H9 (cell line): Measurements from ENCODE around the gene HMX1. TPM values are rescaled to one million over a fixed set of nuclear protein-coding genes. Genes with fewer than 3 reads are reported as not detected.

Experiments used
- DNase-seq: peaks from one replicate; pipeline ENCODE4 v3.0.0-alpha.2; 2017
- H2AFZ ChIP-seq: one replicate; pipeline ENCODE4 v1.6.1; 2013; ENCODE audit warnings: mild to moderate bottlenecking, low read length, control low read depth, moderate library complexity
- H2AK5ac ChIP-seq: 2 replicates; pipeline ENCODE4 v1.6.1; 2013; ENCODE audit warnings: low read length, control low read depth, mixed read lengths; ENCODE audit not compliant: insufficient read length
- H2BK120ac ChIP-seq: one replicate; pipeline ENCODE4 v1.6.1; 2013; ENCODE audit warnings: low read depth, mild to moderate bottlenecking, low read length, control low read depth, inconsistent platforms; ENCODE audit not compliant: poor library complexity, severe bottlenecking
- H2BK12ac ChIP-seq: 2 replicates; pipeline ENCODE4 v1.6.1; 2013; ENCODE audit warnings: low read length, control low read depth, mixed read lengths, low read depth; ENCODE audit not compliant: insufficient read length
- H2BK15ac ChIP-seq: 2 replicates; pipeline ENCODE4 v1.6.1; 2013; ENCODE audit warnings: low read depth, low read length, control low read depth
- H2BK20ac ChIP-seq: one replicate; pipeline ENCODE4 v1.6.1; 2013; ENCODE audit warnings: low read depth, mild to moderate bottlenecking, low read length, control low read depth, inconsistent platforms; ENCODE audit not compliant: poor library complexity, severe bottlenecking
- H2BK5ac ChIP-seq: 2 replicates; pipeline ENCODE4 v1.6.1; 2013; ENCODE audit warnings: low read length, control low read depth, mixed read lengths; ENCODE audit not compliant: insufficient read length
- H3K14ac ChIP-seq: 2 replicates; pipeline ENCODE4 v1.6.1; 2013; ENCODE audit warnings: low read length, control low read depth; ENCODE audit not compliant: insufficient read depth
- H3K18ac ChIP-seq: 2 replicates; pipeline ENCODE4 v1.6.1; 2013; ENCODE audit warnings: low read depth, mild to moderate bottlenecking, mixed read lengths, low read length, control low read depth; ENCODE audit not compliant: insufficient read length
- H3K23ac ChIP-seq: 2 replicates; pipeline ENCODE4 v1.6.1; 2013; ENCODE audit warnings: low read length, control low read depth, mixed read lengths, low read depth; ENCODE audit not compliant: insufficient read length
- H3K23me2 ChIP-seq: 2 replicates; pipeline ENCODE4 v1.6.1; 2013; ENCODE audit warnings: low read depth, mild to moderate bottlenecking, mixed read lengths, low read length, control low read depth; ENCODE audit not compliant: insufficient read length, poor library complexity, severe bottlenecking
- H3K27ac ChIP-seq: 2 replicates; pipeline ENCODE4 v1.5.1; 2013; ENCODE audit warnings: low read length, control low read depth, mixed read lengths, low read depth; ENCODE audit not compliant: insufficient read length
- H3K27me3 ChIP-seq: 2 replicates; pipeline ENCODE4 v1.6.1; 2013; ENCODE audit warnings: low read length, control low read depth, inconsistent platforms; ENCODE audit not compliant: insufficient read depth
- H3K4ac ChIP-seq: 2 replicates; pipeline ENCODE4 v1.6.1; 2013; ENCODE audit warnings: low read depth, mild to moderate bottlenecking, control low read depth, inconsistent platforms, low read length, moderate library complexity
- H3K4me1 ChIP-seq: 2 replicates; pipeline ENCODE4 v1.6.1; 2013; ENCODE audit warnings: low read length, control low read depth, inconsistent platforms; ENCODE audit not compliant: insufficient read depth
- H3K4me2 ChIP-seq: 2 replicates; pipeline ENCODE4 v1.6.1; 2013; ENCODE audit warnings: low read length, control low read depth, mixed read lengths; ENCODE audit not compliant: insufficient read length, insufficient read depth
- H3K56ac ChIP-seq: 2 replicates; pipeline ENCODE4 v1.6.1; 2013; ENCODE audit warnings: low read depth, mild to moderate bottlenecking, mixed read lengths, low read length, control low read depth; ENCODE audit not compliant: insufficient read length
- H3K79me1 ChIP-seq: 2 replicates; pipeline ENCODE4 v1.6.1; 2013; ENCODE audit warnings: low read depth, mild to moderate bottlenecking, moderate library complexity, low read length, control low read depth, inconsistent platforms; ENCODE audit not compliant: insufficient read depth, poor library complexity, severe bottlenecking
- H3K79me2 ChIP-seq: 2 replicates; pipeline ENCODE4 v1.6.1; 2013; ENCODE audit warnings: low read length, control low read depth, inconsistent platforms; ENCODE audit not compliant: insufficient read depth
- H3K9ac ChIP-seq: 2 replicates; pipeline ENCODE4 v1.6.1; 2013; ENCODE audit warnings: low read length, control low read depth, mixed read lengths; ENCODE audit not compliant: insufficient read length; ENCODE audit errors: extremely low read depth
- H3K9me3 ChIP-seq: one replicate; pipeline ENCODE4 v1.6.1; 2013; ENCODE audit warnings: low read depth, low read length, inconsistent platforms; ENCODE audit not compliant: control insufficient read depth
- H3T11ph ChIP-seq: one replicate; pipeline ENCODE4 v1.6.1; 2013; ENCODE audit warnings: mild to moderate bottlenecking, low read length, control low read depth, inconsistent platforms
- H4K20me1 ChIP-seq: one replicate; pipeline ENCODE4 v1.6.1; 2013; ENCODE audit not compliant: control insufficient read depth, insufficient read length, insufficient read depth
- H4K5ac ChIP-seq: 2 replicates; pipeline ENCODE4 v1.6.1; 2013; ENCODE audit warnings: low read depth, mild to moderate bottlenecking, mixed read lengths, low read length, control low read depth; ENCODE audit not compliant: insufficient read length
- H4K8ac ChIP-seq: replicated peaks from 2 replicates; pipeline ENCODE4 v1.6.1; 2013; ENCODE audit warnings: low read length, control low read depth, mixed read lengths, low read depth; ENCODE audit not compliant: insufficient read length
- H4K91ac ChIP-seq: 2 replicates; pipeline ENCODE4 v1.6.1; 2013; ENCODE audit warnings: low read depth, mild to moderate bottlenecking, moderate library complexity, mixed read lengths, low read length, control low read depth; ENCODE audit not compliant: insufficient read length
- H3K27ac Mint-ChIP-seq, 3 experiments: 2 replicates in 2 of 3; 3 replicates in 1 of 3; pipeline ENCODE4 v1.8.0; 2020 to 2021; ENCODE audit warnings: mixed read lengths in 3 of 3, mild to moderate bottlenecking in 1 of 3, moderate library complexity in 1 of 3
- H3K27me3 Mint-ChIP-seq: 2 replicates; pipeline ENCODE4 v1.8.0; 2021; ENCODE audit warnings: low read depth, mild to moderate bottlenecking, moderate library complexity, mixed read lengths
- H3K36me3 Mint-ChIP-seq, 3 experiments: 2 replicates in 2 of 3; 3 replicates in 1 of 3; pipeline ENCODE4 v1.8.0; 2020 to 2021; ENCODE audit warnings: low read depth in 3 of 3, mixed read lengths in 3 of 3; ENCODE audit not compliant: insufficient read depth in 1 of 3
- H3K4me1 Mint-ChIP-seq, 2 experiments: 2 replicates each; pipeline ENCODE4 v1.8.0; 2020; ENCODE audit warnings: mixed read lengths in 2 of 2
- H3K4me3 Mint-ChIP-seq, 2 experiments: 2 replicates in 1 of 2; 3 replicates in 1 of 2; pipeline ENCODE4 v1.8.0; 2020 to 2021; ENCODE audit warnings: mild to moderate bottlenecking in 2 of 2, mixed read lengths in 2 of 2, moderate library complexity in 1 of 2
- H3K9me3 Mint-ChIP-seq, 2 experiments: 2 replicates in 1 of 2; 3 replicates in 1 of 2; pipeline ENCODE4 v1.8.0; 2020; ENCODE audit warnings: mild to moderate bottlenecking in 2 of 2, mixed read lengths in 2 of 2, moderate library complexity in 1 of 2
- CTCF ChIP-seq: fragments of 200-600 bp; sonication (generic); conservative IDR thresholded peaks from 3 replicates; pipeline ENCODE4 v1.8.0; 2021; ENCODE audit warnings: antibody characterized with exemption, mild to moderate bottlenecking
- WGBS: extraction: QIAGEN DNeasy Blood & Tissue Kit; methylation state at CpG from one replicate; pipeline ENCODE4 v1.1.7; 2013; ENCODE audit warnings: missing lambda C conversion rate, low lambda C conversion rate, mixed read lengths; ENCODE audit not compliant: insufficient read length; ENCODE audit errors: extremely low coverage; 5-methylcytosine and 5-hydroxymethylcytosine counted together
- total RNA-seq: library from RNA; stranded (reverse); gene quantifications from 2 replicates; pipeline ENCODE4 v1.2.1, GENCODE V29; 2021

HMX1 gene
- total RNA-seq, 1 experiment from 2014 or later, result 0.26 TPM

- no CpG with 5 or more reads among the region's 10 CpGs for WGBS
- Histone ChIP-seq H4K8ac (no peak overlapping the region), H2AFZ (no peak overlapping the region), H3K18ac (no peak overlapping the region), H2AK5ac (no peak overlapping the region), H2BK120ac (no peak overlapping the region), H3K23me2 (no peaks in the 10 kb centered on the region), H4K20me1 (no peaks in the 10 kb centered on the region), H3K56ac (no peak overlapping the region), H3K9ac (no peak overlapping the region), H4K5ac (no peak overlapping the region), H2BK15ac (no peak overlapping the region), H3T11ph (no peak overlapping the region), H3K23ac (no peak overlapping the region), H2BK20ac (no peak overlapping the region), H2BK5ac (no peak overlapping the region), H2BK12ac (no peak overlapping the region), H3K27me3 (no peaks in the 10 kb centered on the region), H3K27ac (no peak overlapping the region), H3K4me2 (no peak overlapping the region), H3K4me1 (no peaks in the 10 kb centered on the region), H3K79me2 (no peaks in the 10 kb centered on the region), H4K91ac (no peak overlapping the region), H3K4ac (no peak overlapping the region), H3K14ac (no peak overlapping the region), H3K9me3 (no peaks in the 10 kb centered on the region), H3K79me1 (no peaks in the 10 kb centered on the region)
- DNase-seq, result peak; percentile 47
- peaks cover 10% of the 10 kb centered on the region for H3K27me3 Mint-ChIP-seq
- TF ChIP-seq CTCF, result peak; percentile 36; the same call in 2 of the 3 replicates
- peaks cover 0 to 5% of the 10 kb centered on the region in 2 experiments; a peak in 3 of 5 replicates for H3K9me3 Mint-ChIP-seq
- no peaks in the 10 kb centered on the region for H3K36me3 Mint-ChIP-seq
- no peak overlapping the region for H3K4me3 Mint-ChIP-seq
- peak overlapping the region in 1 of 3 experiments; percentile 75; a peak in 1 of 7 replicates for H3K27ac Mint-ChIP-seq
- peaks cover 12 to 29% of the 10 kb centered on the region in 2 experiments for H3K4me1 Mint-ChIP-seq
These were observed 31.4 kb downstream of the HMX1 start for GRCh38 chr4:8840006-8840793.
